Endodermal cell (in vitro differentiated cells): ENCODE measurements around the gene TRPV6. TPM values are rescaled to one million over a fixed set of nuclear protein-coding genes. Genes with fewer than 3 reads are reported as not detected.
A peak's percentile ranks its signal among the peaks of the same experiment; 100 is the strongest.

ENCODE experiments used
- DNase-seq: peaks from one replicate; pipeline ENCODE4 v3.0.0-alpha.2; 2017
- H3K27ac ChIP-seq: 2 replicates; pipeline ENCODE4 v1.5.1; 2013; ENCODE audit warnings: mild to moderate bottlenecking, low read depth, low read length, moderate library complexity
- H3K27me3 ChIP-seq: 2 replicates; pipeline ENCODE4 v1.6.1; 2013; ENCODE audit warnings: mild to moderate bottlenecking, low read length, moderate library complexity; ENCODE audit not compliant: insufficient read depth, control insufficient read depth, poor library complexity, severe bottlenecking
- H3K36me3 ChIP-seq: 2 replicates; pipeline ENCODE4 v1.7.0; 2013; ENCODE audit warnings: mild to moderate bottlenecking, low read length, moderate library complexity; ENCODE audit not compliant: control insufficient read depth, insufficient read depth
- H3K4me1 ChIP-seq: one replicate; pipeline ENCODE4 v1.7.0; 2013; ENCODE audit warnings: low read length; ENCODE audit not compliant: control insufficient read depth, insufficient read depth
- H3K4me3 ChIP-seq: 2 replicates; pipeline ENCODE4 v1.5.1; 2013; ENCODE audit warnings: mild to moderate bottlenecking, low read length, moderate library complexity
- H3K9ac ChIP-seq: 2 replicates; pipeline ENCODE4 v1.6.1; 2013; ENCODE audit warnings: mild to moderate bottlenecking, low read length, moderate library complexity; ENCODE audit not compliant: poor library complexity, severe bottlenecking; ENCODE audit errors: extremely low read depth
- H3K9me3 ChIP-seq: 2 replicates; pipeline ENCODE4 v1.6.1; 2013; ENCODE audit warnings: mild to moderate bottlenecking, low read length, moderate library complexity; ENCODE audit not compliant: control insufficient read depth
- H3K27ac Mint-ChIP-seq: 2 replicates; pipeline ENCODE4 v1.8.0; 2020; ENCODE audit warnings: mixed read lengths
- H3K27me3 Mint-ChIP-seq: 2 replicates; pipeline ENCODE4 v1.8.0; 2021; ENCODE audit warnings: mild to moderate bottlenecking, mixed read lengths; ENCODE audit not compliant: insufficient read depth
- H3K36me3 Mint-ChIP-seq: 2 replicates; pipeline ENCODE4 v1.8.0; 2020; ENCODE audit warnings: low read depth, mixed read lengths
- H3K4me1 Mint-ChIP-seq: 2 replicates; pipeline ENCODE4 v1.8.0; 2020; ENCODE audit warnings: mixed read lengths
- H3K4me3 Mint-ChIP-seq: 2 replicates; pipeline ENCODE4 v1.8.0; 2020; ENCODE audit warnings: mild to moderate bottlenecking, moderate library complexity, mixed read lengths
- H3K9me3 Mint-ChIP-seq: 2 replicates; pipeline ENCODE4 v1.8.0; 2020; ENCODE audit warnings: mild to moderate bottlenecking, mixed read lengths
- WGBS, 2 experiments: methylation state at CpG; one replicate each; pipeline versions ENCODE4 v1.1.5 to v1.1.7; 2013; ENCODE audit warnings: missing lambda C conversion rate in 2 of 2, mixed read lengths in 1 of 2; ENCODE audit not compliant: insufficient coverage in 1 of 2, insufficient read length in 1 of 2; 5-methylcytosine and 5-hydroxymethylcytosine counted together
- total RNA-seq, 2 donors: library from RNA; stranded (reverse); fragmentation: NEBNext Ultra II Directional in 1 of 2; extraction: Animal tissue kit (Norgen Biotek cat#: 25700) in 1 of 2; gene quantifications; 2 replicates in 1 of 2; 3 replicates in 1 of 2; pipeline ENCODE4 v1.2.1, GENCODE V29; 2021
- TF ChIP-seq, protein P1 (sequence below): fragments of 200-600 bp; sonication (generic); conservative IDR thresholded peaks from 2 replicates; pipeline ENCODE4 v1.5.0; 2021; ENCODE audit warnings: antibody characterized with exemption, mild to moderate bottlenecking

Gene TRPV6
- total RNA-seq, 2 donors from 2014 or later: 2.7 to 4.1 TPM

DNA sequence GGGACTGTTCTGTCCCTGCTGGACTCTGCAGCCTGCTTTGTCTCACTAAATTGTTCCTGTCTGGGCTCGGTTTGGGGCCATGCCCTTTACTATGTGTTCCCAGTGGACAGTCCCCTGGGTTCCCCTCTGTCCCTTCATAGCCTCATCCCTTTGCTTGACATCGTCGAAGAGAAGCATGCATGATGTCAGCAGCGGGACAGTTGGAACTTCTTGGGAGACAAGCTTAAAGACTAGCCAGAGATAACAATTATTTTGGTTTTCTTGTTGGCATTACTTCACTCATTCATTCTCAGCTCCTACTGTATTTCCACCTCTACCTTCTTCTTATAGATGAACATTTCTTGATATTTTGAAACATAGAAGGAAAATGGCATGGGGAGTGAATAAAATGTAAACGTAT lies 27.9 kb downstream of the TRPV6 start:
- 90% methylated on average over 4 to 5 of the region's 5 CpGs for WGBS, 2 experiments
- H3K9me3 Mint-ChIP-seq: no peaks in the 10 kb centered on the region
- H3K27me3 Mint-ChIP-seq: peaks cover 19% of the 10 kb centered on the region
- Histone ChIP-seq H3K9me3 (no peaks in the 10 kb centered on the region), H3K4me1 (no peaks in the 10 kb centered on the region), H3K36me3 (peaks cover 13% of the 10 kb centered on the region), H3K27me3 (no peaks in the 10 kb centered on the region), H3K9ac (no peak overlapping the region), H3K4me3 (no peak overlapping the region), H3K27ac (no peak overlapping the region)
- H3K4me3 Mint-ChIP-seq: no peak overlapping the region
- TF ChIP-seq, protein P1, sequence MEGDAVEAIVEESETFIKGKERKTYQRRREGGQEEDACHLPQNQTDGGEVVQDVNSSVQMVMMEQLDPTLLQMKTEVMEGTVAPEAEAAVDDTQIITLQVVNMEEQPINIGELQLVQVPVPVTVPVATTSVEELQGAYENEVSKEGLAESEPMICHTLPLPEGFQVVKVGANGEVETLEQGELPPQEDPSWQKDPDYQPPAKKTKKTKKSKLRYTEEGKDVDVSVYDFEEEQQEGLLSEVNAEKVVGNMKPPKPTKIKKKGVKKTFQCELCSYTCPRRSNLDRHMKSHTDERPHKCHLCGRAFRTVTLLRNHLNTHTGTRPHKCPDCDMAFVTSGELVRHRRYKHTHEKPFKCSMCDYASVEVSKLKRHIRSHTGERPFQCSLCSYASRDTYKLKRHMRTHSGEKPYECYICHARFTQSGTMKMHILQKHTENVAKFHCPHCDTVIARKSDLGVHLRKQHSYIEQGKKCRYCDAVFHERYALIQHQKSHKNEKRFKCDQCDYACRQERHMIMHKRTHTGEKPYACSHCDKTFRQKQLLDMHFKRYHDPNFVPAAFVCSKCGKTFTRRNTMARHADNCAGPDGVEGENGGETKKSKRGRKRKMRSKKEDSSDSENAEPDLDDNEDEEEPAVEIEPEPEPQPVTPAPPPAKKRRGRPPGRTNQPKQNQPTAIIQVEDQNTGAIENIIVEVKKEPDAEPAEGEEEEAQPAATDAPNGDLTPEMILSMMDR: no peak
- peaks cover 6% of the 10 kb centered on the region for H3K36me3 Mint-ChIP-seq
- H3K27ac Mint-ChIP-seq: no peak overlapping the region
- DNase-seq: no peak
- peaks cover 40% of the 10 kb centered on the region for H3K4me1 Mint-ChIP-seq

DNA sequence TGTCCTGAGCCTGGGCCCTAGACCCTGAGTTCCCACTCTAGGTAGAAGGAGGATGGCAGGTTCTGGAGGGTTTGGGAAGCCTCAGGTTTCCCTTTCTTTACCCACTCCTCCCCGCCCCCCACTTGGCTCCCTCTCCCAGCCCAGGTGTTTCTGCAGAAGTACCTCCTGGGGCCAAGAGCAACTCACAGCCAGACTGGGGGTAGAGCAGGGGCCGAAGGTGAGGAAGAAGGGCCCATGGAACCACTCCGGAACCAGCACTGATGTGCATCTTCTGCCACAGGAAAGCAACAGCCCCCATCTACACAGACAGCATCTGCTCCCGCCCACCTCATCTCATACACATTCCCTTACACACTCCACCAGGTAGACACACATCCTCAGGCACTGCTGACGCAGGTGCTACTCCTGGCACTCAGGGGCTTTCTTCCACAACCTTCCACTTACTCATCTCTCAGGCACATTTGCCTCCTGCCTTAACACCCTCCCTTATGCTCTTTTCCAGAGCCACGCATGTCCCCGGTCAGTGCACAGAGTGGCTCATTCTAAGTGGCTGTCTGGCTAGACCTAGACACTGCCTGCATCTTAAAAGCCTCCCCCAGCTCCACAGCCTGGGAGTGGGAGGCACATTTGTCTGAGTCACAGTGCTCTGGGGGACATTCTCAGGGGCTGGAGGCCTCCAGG lies 28.8 kb downstream of the TRPV6 start:
- Histone ChIP-seq H3K27ac (no peak overlapping the region), H3K4me1 (no peaks in the 10 kb centered on the region), H3K4me3 (no peak overlapping the region), H3K27me3 (no peaks in the 10 kb centered on the region), H3K9ac (no peak overlapping the region), H3K9me3 (no peaks in the 10 kb centered on the region), H3K36me3 (peaks cover 4% of the 10 kb centered on the region)
- peaks cover 35% of the 10 kb centered on the region for H3K4me1 Mint-ChIP-seq
- H3K36me3 Mint-ChIP-seq: peaks cover 3% of the 10 kb centered on the region
- H3K9me3 Mint-ChIP-seq: no peaks in the 10 kb centered on the region
- no peak for DNase-seq
- 91 to 100% methylated on average over 4 to 6 of the region's 7 CpGs for WGBS, 2 experiments
- H3K4me3 Mint-ChIP-seq: peak overlapping the region; percentile 92
- H3K27ac Mint-ChIP-seq: no peak overlapping the region
- TF ChIP-seq, protein P1: no peak
- peaks cover 19% of the 10 kb centered on the region for H3K27me3 Mint-ChIP-seq

DNA sequence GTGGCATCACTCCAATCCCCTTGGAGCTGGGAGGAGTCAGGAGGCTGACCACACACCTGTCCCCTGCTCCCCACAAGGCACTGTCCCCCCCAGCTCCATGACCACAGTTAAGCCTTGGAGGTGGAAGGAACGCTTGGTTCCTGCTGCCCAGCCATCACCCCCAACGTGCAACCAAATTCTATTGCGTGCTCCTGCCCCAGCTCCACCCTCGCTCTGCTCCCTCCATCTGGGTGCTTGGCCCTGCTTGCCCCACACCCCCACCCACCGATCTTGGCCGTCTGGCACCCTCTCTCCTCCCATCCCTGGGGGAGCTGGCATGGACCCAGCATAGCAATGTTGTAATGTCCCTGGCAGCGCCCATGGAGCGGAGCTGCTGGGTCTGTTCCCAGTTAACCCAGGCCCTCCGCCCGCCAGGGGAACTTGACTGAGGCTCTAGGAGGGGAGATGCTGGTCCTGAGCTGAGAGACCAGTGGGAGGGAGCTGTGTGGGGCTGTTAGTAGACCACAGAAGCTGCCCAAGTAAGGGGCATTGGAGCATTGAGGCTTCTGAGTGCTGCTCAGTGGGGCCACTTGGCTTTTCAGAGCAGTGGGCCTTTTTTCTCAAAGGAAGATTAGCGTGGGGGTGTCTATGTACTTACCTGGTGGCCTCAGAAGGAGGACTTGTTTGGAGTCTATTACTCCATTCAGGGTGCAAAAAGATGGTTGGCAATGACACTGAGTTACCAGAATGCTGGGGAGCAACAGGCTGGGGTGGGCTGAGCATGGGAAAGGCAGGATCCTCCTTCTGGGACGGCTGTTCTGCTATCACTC lies 29.6 kb downstream of the TRPV6 start:
- Histone ChIP-seq H3K4me3 (peak overlapping the region; percentile 96), H3K4me1 (no peaks in the 10 kb centered on the region)

More for the DNA sequence above, 29.6 kb downstream of the TRPV6 start:
- WGBS, 2 experiments: 81 to 92% methylated on average over 5 to 12 of the region's 12 CpGs
- DNase-seq: peak; percentile 66
- H3K27ac Mint-ChIP-seq: no peak overlapping the region
- peak overlapping the region; percentile 92 for H3K4me3 Mint-ChIP-seq
- H3K4me1 Mint-ChIP-seq: peaks cover 30% of the 10 kb centered on the region
- peaks cover 19% of the 10 kb centered on the region for H3K27me3 Mint-ChIP-seq
- no peaks in the 10 kb centered on the region for H3K9me3 ChIP-seq
- H3K27me3 ChIP-seq: no peaks in the 10 kb centered on the region
- H3K36me3 ChIP-seq: no peaks in the 10 kb centered on the region
- H3K36me3 Mint-ChIP-seq: no peaks in the 10 kb centered on the region
- TF ChIP-seq, protein P1: no peak
- no peak overlapping the region for H3K9ac ChIP-seq
- no peaks in the 10 kb centered on the region for H3K9me3 Mint-ChIP-seq
- no peak overlapping the region for H3K27ac ChIP-seq
